C4-2B (cell line): ENCODE results near the gene FAM131C.

Experiments used
- CTCF ChIP-seq: fragments of 450-650 bp; conservative IDR thresholded peaks from 2 replicates; pipeline ENCODE4 v1.5.1; 2017; ENCODE audit warnings: mild to moderate bottlenecking
- ZFX ChIP-seq: fragments of 450-650 bp; IDR thresholded peaks from 2 replicates; pipeline ENCODE4 v1.6.1; 2017

- TF ChIP-seq CTCF (no peak), ZFX (no peak)
Measured at GRCh38 chr1:16088996-16089395, 15.5 kb upstream of the FAM131C start.
